ENCODE measurements around the gene IL17C.

The IL17C gene

DNA sequence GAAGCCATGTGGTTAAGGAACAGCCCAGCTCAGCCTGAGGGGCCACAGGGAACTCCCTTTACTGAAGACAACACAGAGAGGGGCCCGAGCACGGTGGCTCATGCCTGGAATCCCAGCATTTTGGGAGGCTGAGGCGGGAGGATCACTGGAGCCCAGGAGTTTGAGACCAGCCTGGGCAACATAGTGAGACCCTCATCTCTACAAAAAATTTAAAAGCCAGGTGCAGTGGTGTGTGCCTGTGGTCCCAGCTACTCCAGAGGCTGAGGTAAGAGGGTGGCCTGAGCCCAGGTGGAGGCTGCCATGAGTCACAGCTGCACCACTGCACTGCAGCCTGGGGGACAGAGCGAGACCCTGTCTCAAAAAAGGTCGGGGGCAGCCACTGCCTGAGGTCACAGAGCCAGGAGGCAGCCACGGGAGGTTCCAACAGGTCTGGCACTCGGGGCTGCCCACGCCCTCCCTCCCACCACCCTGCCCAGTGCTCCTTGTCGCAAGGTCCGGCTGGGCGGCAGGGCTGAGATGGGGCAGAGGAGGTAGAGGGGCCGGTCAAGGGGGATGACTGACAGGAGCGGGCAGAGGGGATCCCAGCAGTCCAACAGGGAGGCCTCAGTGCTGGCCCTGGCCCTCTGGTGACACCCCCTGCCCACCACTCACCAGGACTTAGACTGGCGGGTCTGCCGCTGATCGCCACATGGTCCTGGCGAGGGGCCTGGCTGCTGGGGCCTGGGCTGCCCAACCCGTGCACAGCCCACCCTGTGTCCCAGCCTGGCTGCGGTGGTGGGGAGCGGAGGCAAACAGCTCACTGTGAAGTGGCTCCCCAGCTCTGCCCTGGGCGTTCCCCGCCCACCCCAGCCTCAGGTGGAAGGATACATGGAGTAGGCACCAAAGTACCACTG is 9.1 kb downstream of the IL17C start:
- Histone ChIP-seq H3K4me1 (ENCODE audit: insufficient read depth, low read length) (peaks cover 26% of the 10 kb centered on the region), H3K36me3 (ENCODE audit: insufficient read depth, low read length) (peaks cover 27% of the 10 kb centered on the region), H2AFZ (ENCODE audit: low read depth, low read length) (no peak overlapping the region), H3K9me3 (ENCODE audit: insufficient read depth, low read length, severe bottlenecking) (no peaks in the 10 kb centered on the region), H3K27me3 (ENCODE audit: insufficient read depth, low read length, poor library complexity) (no peaks in the 10 kb centered on the region), H3K9ac (ENCODE audit: low read depth, low read length) (no peak overlapping the region), H3K4me2 (ENCODE audit: insufficient read depth, low read length) (no peak overlapping the region), H3K79me2 (ENCODE audit: insufficient read depth, low read length) (peaks cover 20% of the 10 kb centered on the region), H3K4me3 (ENCODE audit: low read depth in 1 of 2, low read length in 2 of 2) (no peak overlapping the region), H3K27ac (ENCODE audit: low read length) (no peak overlapping the region), H4K20me1 (ENCODE audit: insufficient read depth, low read length) (peaks cover 43% of the 10 kb centered on the region)
- ATAC-seq (ENCODE audit: insufficient read depth, low read depth) (no peak), DNase-seq (no peak)
- TF ChIP-seq EZH2 (IDR thresholded peaks at IDR 0.05; ENCODE audit: borderline replicate concordance, low read depth, low read length, severe bottlenecking) = no peak
- TF ChIP-seq, protein P1, sequence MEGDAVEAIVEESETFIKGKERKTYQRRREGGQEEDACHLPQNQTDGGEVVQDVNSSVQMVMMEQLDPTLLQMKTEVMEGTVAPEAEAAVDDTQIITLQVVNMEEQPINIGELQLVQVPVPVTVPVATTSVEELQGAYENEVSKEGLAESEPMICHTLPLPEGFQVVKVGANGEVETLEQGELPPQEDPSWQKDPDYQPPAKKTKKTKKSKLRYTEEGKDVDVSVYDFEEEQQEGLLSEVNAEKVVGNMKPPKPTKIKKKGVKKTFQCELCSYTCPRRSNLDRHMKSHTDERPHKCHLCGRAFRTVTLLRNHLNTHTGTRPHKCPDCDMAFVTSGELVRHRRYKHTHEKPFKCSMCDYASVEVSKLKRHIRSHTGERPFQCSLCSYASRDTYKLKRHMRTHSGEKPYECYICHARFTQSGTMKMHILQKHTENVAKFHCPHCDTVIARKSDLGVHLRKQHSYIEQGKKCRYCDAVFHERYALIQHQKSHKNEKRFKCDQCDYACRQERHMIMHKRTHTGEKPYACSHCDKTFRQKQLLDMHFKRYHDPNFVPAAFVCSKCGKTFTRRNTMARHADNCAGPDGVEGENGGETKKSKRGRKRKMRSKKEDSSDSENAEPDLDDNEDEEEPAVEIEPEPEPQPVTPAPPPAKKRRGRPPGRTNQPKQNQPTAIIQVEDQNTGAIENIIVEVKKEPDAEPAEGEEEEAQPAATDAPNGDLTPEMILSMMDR (IDR thresholded peaks at IDR 0.05; ENCODE audit: borderline replicate concordance, extremely low read depth, low read length, poor library complexity, severe bottlenecking) = no peak

DNA sequence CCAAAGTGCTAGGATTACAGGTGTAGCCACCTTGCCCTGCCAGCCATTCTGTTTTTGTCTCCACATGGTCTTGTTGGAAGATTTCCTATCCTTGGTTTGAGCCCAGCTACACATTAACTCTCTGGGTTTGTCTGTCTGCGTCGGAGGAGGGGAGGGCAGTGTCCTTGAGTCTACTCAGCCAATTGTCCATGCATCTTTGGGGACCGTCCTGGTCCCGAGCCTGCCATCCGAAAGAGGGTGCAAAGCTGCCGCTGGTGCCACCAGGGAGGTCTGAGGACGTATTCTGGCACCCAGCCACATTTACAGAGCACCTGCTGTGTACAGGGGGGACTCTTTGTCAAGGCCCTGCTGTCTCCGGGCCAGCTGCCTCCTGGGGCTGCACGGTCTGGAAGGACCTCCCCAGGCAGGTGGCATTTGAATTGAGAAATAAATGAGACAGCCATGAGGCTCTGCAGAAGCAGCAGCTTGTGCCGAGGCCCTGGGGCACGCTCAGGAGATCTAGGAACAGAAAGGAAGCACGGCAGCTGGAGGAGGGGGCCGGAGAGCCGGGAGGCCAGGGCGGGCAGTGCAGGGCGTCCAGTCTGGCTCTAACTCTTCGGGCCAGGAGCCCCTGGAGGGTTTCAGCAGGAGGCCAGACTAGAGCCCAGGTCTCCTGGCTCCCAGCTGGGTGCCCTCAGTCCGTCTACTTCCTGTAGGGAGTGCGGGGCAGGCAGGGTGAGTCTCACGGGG is 11.0 kb downstream of the IL17C start:
- no peaks in the 10 kb centered on the region for H3K27me3 ChIP-seq (ENCODE audit: insufficient read depth, low read length, poor library complexity)
- H3K4me1 ChIP-seq (ENCODE audit: insufficient read depth, low read length) = peaks cover 26% of the 10 kb centered on the region
- H3K4me2 ChIP-seq (ENCODE audit: insufficient read depth, low read length) = peak overlapping the region; percentile 93
- H2AFZ ChIP-seq (ENCODE audit: low read depth, low read length) = no peak overlapping the region
- no peaks in the 10 kb centered on the region for H3K9me3 ChIP-seq (ENCODE audit: insufficient read depth, low read length, severe bottlenecking)
- H3K9ac ChIP-seq (ENCODE audit: low read depth, low read length) = peak overlapping the region; percentile 69
- peak overlapping the region; percentile 84; the same call in 1 of the 2 replicates for H3K27ac ChIP-seq (ENCODE audit: low read length)
- no peak for DNase-seq
- TF ChIP-seq, protein P1 (IDR thresholded peaks at IDR 0.05; ENCODE audit: borderline replicate concordance, extremely low read depth, low read length, poor library complexity, severe bottlenecking) = no peak
- TF ChIP-seq EZH2 (IDR thresholded peaks at IDR 0.05; ENCODE audit: borderline replicate concordance, low read depth, low read length, severe bottlenecking) = no peak
- peak overlapping the region in 1 of 2 experiments; percentile 96; a peak in 2 of 4 replicates for H3K4me3 ChIP-seq (ENCODE audit: low read depth in 1 of 2, low read length in 2 of 2)
- peaks cover 42% of the 10 kb centered on the region for H3K36me3 ChIP-seq (ENCODE audit: insufficient read depth, low read length)
- peaks cover 20% of the 10 kb centered on the region for H3K79me2 ChIP-seq (ENCODE audit: insufficient read depth, low read length)
- no peak for ATAC-seq (ENCODE audit: insufficient read depth, low read depth)
- H4K20me1 ChIP-seq (ENCODE audit: insufficient read depth, low read length) = peaks cover 43% of the 10 kb centered on the region

DNA sequence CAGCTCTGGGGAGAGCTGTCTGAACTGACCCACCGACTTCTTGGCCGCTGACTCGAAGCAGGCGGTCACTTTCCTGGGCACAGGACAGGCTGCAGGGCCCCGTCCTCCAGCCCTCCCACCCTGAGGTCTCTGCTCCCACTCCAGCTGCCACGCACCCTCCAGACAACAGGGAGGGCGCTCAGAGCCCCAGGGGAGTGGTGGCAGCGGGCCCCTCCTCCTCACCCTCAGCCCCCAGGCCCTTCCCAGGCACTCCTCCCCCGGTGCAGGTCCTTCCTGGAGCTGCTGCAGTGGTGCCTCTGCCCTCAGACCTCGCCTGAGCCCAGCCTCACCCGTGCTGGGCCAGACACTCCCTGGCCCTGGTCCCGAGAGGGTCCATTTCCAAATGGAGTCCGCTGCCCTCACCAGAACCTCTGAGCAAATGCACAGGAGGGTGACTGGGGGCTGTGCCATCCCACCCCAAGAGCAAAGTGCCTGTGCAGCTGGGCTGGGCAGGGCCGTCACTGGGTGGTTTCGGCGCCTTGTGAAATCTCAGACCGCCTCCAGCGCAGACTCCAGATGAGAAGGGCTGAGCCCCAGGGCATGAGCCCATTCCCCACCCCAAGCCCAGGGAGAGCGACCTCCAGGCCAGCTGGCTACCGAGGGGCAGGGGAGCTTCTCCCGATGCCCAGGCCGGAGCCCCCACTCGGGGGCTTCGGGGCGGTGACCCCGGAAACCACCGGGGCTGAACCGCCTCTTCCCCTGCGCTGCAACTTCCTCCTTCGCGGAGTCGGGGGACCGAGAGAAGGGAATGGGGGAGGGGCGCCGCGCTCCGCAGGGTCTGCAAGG is 11.8 kb downstream of the IL17C start:
- TF ChIP-seq EZH2 (IDR thresholded peaks at IDR 0.05; ENCODE audit: borderline replicate concordance, low read depth, low read length, severe bottlenecking) = no peak
- TF ChIP-seq, protein P1 (IDR thresholded peaks at IDR 0.05; ENCODE audit: borderline replicate concordance, extremely low read depth, low read length, poor library complexity, severe bottlenecking) = no peak
- Histone ChIP-seq H3K9me3 (ENCODE audit: insufficient read depth, low read length, severe bottlenecking) (no peaks in the 10 kb centered on the region), H3K79me2 (ENCODE audit: insufficient read depth, low read length) (peaks cover 20% of the 10 kb centered on the region), H3K27ac (ENCODE audit: low read length) (peak overlapping the region; percentile 84), H3K36me3 (ENCODE audit: insufficient read depth, low read length) (peaks cover 50% of the 10 kb centered on the region), H4K20me1 (ENCODE audit: insufficient read depth, low read length) (peaks cover 49% of the 10 kb centered on the region), H3K4me2 (ENCODE audit: insufficient read depth, low read length) (peak overlapping the region; percentile 93), H2AFZ (ENCODE audit: low read depth, low read length) (peak overlapping the region; percentile 81), H3K27me3 (ENCODE audit: insufficient read depth, low read length, poor library complexity) (no peaks in the 10 kb centered on the region), H3K9ac (ENCODE audit: low read depth, low read length) (peak overlapping the region; percentile 69), H3K4me3 (ENCODE audit: low read depth in 1 of 2, low read length in 2 of 2) (peak overlapping the region; percentile 64 to 96), H3K4me1 (ENCODE audit: insufficient read depth, low read length) (peaks cover 26% of the 10 kb centered on the region)
- DNase-seq = peak; percentile 67
- ATAC-seq (ENCODE audit: insufficient read depth, low read depth) = peak; percentile 59
